Panc1 (cell line): Measurements from ENCODE around the gene RNASE9.

ENCODE experiments used
- SIN3A ChIP-seq: IDR thresholded peaks from 2 replicates; pipeline ENCODE4 v1.6.1; 2012; ENCODE audit warnings: low read depth, mild to moderate bottlenecking, low read length, moderate library complexity, borderline replicate concordance; ENCODE audit not compliant: insufficient read depth
- TF ChIP-seq, protein P1 (sequence below): fragments of 450-650 bp; IDR thresholded peaks from 2 replicates; pipeline ENCODE4 v1.5.1; 2017; ENCODE audit warnings: mild to moderate bottlenecking

DNA sequence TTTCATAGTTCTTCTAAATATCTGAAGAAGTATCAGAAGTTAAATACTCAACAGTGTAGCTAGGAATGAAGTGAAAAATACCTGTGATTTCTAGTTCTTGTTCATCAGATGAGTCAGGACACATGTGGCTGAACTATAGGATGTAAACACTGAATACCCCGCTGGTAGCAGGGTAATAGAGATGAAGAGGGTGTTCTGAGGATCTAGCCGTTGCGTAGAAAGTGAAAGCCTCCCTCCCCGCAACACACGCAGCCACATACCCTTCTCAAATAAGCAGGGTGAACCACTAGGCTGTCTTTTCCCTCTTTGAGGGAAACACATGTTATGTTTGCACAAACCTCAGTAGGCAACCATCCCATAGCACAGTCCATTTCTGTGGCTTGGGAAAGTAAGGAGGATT lies 46.8 kb upstream of the RNASE9 start:
- no peak for TF ChIP-seq SIN3A
- TF ChIP-seq, protein P1, sequence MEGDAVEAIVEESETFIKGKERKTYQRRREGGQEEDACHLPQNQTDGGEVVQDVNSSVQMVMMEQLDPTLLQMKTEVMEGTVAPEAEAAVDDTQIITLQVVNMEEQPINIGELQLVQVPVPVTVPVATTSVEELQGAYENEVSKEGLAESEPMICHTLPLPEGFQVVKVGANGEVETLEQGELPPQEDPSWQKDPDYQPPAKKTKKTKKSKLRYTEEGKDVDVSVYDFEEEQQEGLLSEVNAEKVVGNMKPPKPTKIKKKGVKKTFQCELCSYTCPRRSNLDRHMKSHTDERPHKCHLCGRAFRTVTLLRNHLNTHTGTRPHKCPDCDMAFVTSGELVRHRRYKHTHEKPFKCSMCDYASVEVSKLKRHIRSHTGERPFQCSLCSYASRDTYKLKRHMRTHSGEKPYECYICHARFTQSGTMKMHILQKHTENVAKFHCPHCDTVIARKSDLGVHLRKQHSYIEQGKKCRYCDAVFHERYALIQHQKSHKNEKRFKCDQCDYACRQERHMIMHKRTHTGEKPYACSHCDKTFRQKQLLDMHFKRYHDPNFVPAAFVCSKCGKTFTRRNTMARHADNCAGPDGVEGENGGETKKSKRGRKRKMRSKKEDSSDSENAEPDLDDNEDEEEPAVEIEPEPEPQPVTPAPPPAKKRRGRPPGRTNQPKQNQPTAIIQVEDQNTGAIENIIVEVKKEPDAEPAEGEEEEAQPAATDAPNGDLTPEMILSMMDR = no peak
